SK-N-SH (cell line): ENCODE data around the gene WASF2. TPM values are rescaled to one million over a fixed set of nuclear protein-coding genes. Genes with fewer than 3 reads are reported as not detected.
"Not testable (repeated sequence)": the region's sequence is repeated elsewhere in the genome, so short reads cannot be mapped to it uniquely, and the experiment has no call there.

Source experiments
- CTCF ChIA-PET: fragments of 300-600, 350-600 bp; formaldehyde crosslinking; extraction: SDS; loops from one replicate; lab custom pipeline; 2021; lab: Yijun Ruan, JAX
- POLR2A ChIA-PET: fragments of 350-600 bp; sonication (Branson Sonifier 250); formaldehyde crosslinking; extraction: SDS; loops from one replicate; lab custom pipeline; 2020; ENCODE audit warnings: antibody characterized with exemption, inconsistent platforms; lab: Yijun Ruan, JAX
- DNase-seq: peaks from one replicate; pipeline ENCODE4 v3.0.0; 2012
- H2AFZ ChIP-seq: fragments of 200-600 bp; sonication (generic); 2 replicates; pipeline ENCODE4 v1.8.1; 2016; ENCODE audit warnings: antibody characterized with exemption, mild to moderate bottlenecking, low read depth
- H3F3A ChIP-seq: fragments of 200-600 bp; sonication (generic); replicated peaks from 2 replicates; pipeline ENCODE3; 2016; ENCODE audit warnings: antibody characterized with exemption, mild to moderate bottlenecking; ENCODE audit not compliant: insufficient read depth
- H3K27ac ChIP-seq, 2 experiments: fragments of 200-500 bp in 1 of 2; fragments of 200-600 bp in 1 of 2; sonication (Bioruptor generic) in 1 of 2; sonication (generic), shearing (Covaris generic) in 1 of 2; 2 replicates each; pipeline versions ENCODE4 v1.5.1 to v1.6.1; 2014 to 2016; ENCODE audit warnings: low read depth in 2 of 2, inconsistent platforms in 1 of 2, low read length in 1 of 2, mild to moderate bottlenecking in 1 of 2, mixed read lengths in 1 of 2
- H3K27me3 ChIP-seq: fragments of 200-600 bp; sonication (generic), shearing (Covaris generic); 2 replicates; pipeline ENCODE4 v1.6.1; 2016; ENCODE audit warnings: mixed run types; ENCODE audit not compliant: insufficient read depth
- H3K36me3 ChIP-seq, 2 experiments: fragments of 200-500 bp in 1 of 2; fragments of 200-600 bp in 1 of 2; sonication (Bioruptor generic) in 1 of 2; sonication (generic) in 1 of 2; replicated peaks in 1 of 2; 2 replicates each; pipeline versions ENCODE3 to v1.5.1; 2014 to 2016; ENCODE audit warnings: low read length in 1 of 2, mild to moderate bottlenecking in 1 of 2; ENCODE audit not compliant: insufficient read depth in 2 of 2, control insufficient read depth in 1 of 2
- H3K4me1 ChIP-seq, 2 experiments: fragments of 200-500 bp in 1 of 2; fragments of 200-600 bp in 1 of 2; sonication (Bioruptor generic) in 1 of 2; sonication (generic), shearing (Covaris generic) in 1 of 2; 2 replicates each; pipeline versions ENCODE4 v1.5.1 to v1.6.1; 2014 to 2016; ENCODE audit warnings: low read depth in 1 of 2, low read length in 1 of 2, mixed run types in 1 of 2; ENCODE audit not compliant: insufficient read depth in 2 of 2, control insufficient read depth in 1 of 2
- H3K4me2 ChIP-seq: fragments of 200-600 bp; sonication (generic), shearing (Covaris generic); 2 replicates; pipeline ENCODE4 v1.6.1; 2017; ENCODE audit warnings: mixed run types
- H3K4me3 ChIP-seq, 2 experiments: fragments of 200-500 bp in 1 of 2; fragments of 200-600 bp in 1 of 2; sonication (Bioruptor generic) in 1 of 2; sonication (generic), shearing (Covaris generic) in 1 of 2; 2 replicates each; pipeline versions ENCODE4 v1.5.1 to v1.8.1; 2014 to 2016; ENCODE audit warnings: low read depth in 2 of 2, inconsistent platforms in 1 of 2, low read length in 1 of 2, mild to moderate bottlenecking in 1 of 2, mixed read lengths in 1 of 2, moderate library complexity in 1 of 2
- H3K79me2 ChIP-seq: fragments of 200-600 bp; sonication (generic); 2 replicates; pipeline ENCODE4 v1.8.1; 2017; ENCODE audit warnings: mild to moderate bottlenecking; ENCODE audit not compliant: insufficient read depth
- H3K9ac ChIP-seq: fragments of 200-600 bp; sonication (generic); 2 replicates; pipeline ENCODE4 v1.6.1; 2017; ENCODE audit warnings: mixed run types
- H3K9me2 ChIP-seq: fragments of 200-600 bp; sonication (generic); 2 replicates; pipeline ENCODE4 v1.6.1; 2017; ENCODE audit warnings: mixed run types
- H3K9me3 ChIP-seq: fragments of 200-600 bp; sonication (generic); 2 replicates; pipeline ENCODE4 v1.6.1; 2017; ENCODE audit warnings: mixed run types, mild to moderate bottlenecking, moderate library complexity
- H4K20me1 ChIP-seq: fragments of 200-600 bp; sonication (generic); 2 replicates; pipeline ENCODE4 v1.6.1; 2017; ENCODE audit warnings: mild to moderate bottlenecking, mixed run types; ENCODE audit not compliant: insufficient read depth
- EP300 ChIP-seq, 2 experiments: IDR thresholded peaks; 2 replicates each; pipeline versions ENCODE4 v1.4.0 to v1.6.1; 2012; ENCODE audit warnings: borderline replicate concordance in 1 of 2, low read depth in 1 of 2, low read length in 1 of 2
- FOSL2 ChIP-seq: IDR thresholded peaks from 2 replicates; pipeline ENCODE4 v1.4.0; 2012; ENCODE audit warnings: low read depth, mild to moderate bottlenecking, moderate library complexity, borderline replicate concordance
- GABPA ChIP-seq: IDR thresholded peaks from 2 replicates; pipeline ENCODE4 v1.4.0; 2012; ENCODE audit warnings: low read depth, mild to moderate bottlenecking
- GATA2 ChIP-seq: sonication (generic); formaldehyde crosslinking; IDR thresholded peaks from 2 replicates; pipeline ENCODE4 v1.5.0; 2020; ENCODE audit warnings: mild to moderate bottlenecking, missing genetic modification reagents
- MEF2A ChIP-seq: IDR thresholded peaks from 2 replicates; pipeline ENCODE4 v1.4.0; 2012; ENCODE audit warnings: low read depth, borderline replicate concordance
- NFIC ChIP-seq: IDR thresholded peaks from 2 replicates; pipeline ENCODE4 v1.4.0; 2012; ENCODE audit warnings: borderline replicate concordance
- NRF1 ChIP-seq: IDR thresholded peaks from 2 replicates; pipeline ENCODE4 v1.6.1; 2012; ENCODE audit warnings: low read depth, mild to moderate bottlenecking, low read length
- POLR2AphosphoS5 ChIP-seq: IDR thresholded peaks from 2 replicates; pipeline ENCODE4 v1.6.1; 2012; ENCODE audit warnings: low read depth, low read length
- SIN3A ChIP-seq: IDR thresholded peaks from 2 replicates; pipeline ENCODE4 v1.6.1; 2012; ENCODE audit warnings: low read depth, mild to moderate bottlenecking, low read length, moderate library complexity, borderline replicate concordance
- WGBS: methylation state at CpG from one replicate; pipeline ENCODE4 v1.1.6; 2017; ENCODE audit warnings: low lambda C conversion rate; 5-methylcytosine and 5-hydroxymethylcytosine counted together
- polyA plus RNA-seq, 3 experiments: library from polyadenylated mRNA; depleted of rRNA; stranded (reverse); fragments of >200 nt; gene quantifications; 2 replicates each; pipeline ENCODE4 v1.2.3, GENCODE V29; 2012
- TF ChIP-seq, protein P1 (sequence below): IDR thresholded peaks from 2 replicates; pipeline ENCODE4 v1.4.0; 2012; ENCODE audit warnings: low read depth
- TF ChIP-seq, protein P2 (sequence below): fragments of 150-350 bp; IDR thresholded peaks from 2 replicates; pipeline ENCODE4 v1.6.1; 2016; ENCODE audit warnings: mild to moderate bottlenecking, low read depth, low read length
- TF ChIP-seq, protein P3 (sequence below): IDR thresholded peaks from 2 replicates; pipeline ENCODE4 v1.4.0; 2012; ENCODE audit warnings: low read depth, borderline replicate concordance
- TF ChIP-seq, protein P4 (sequence below): IDR thresholded peaks from 2 replicates; pipeline ENCODE4 v1.6.1; 2012; ENCODE audit warnings: mild to moderate bottlenecking, low read depth, low read length, moderate library complexity

WASF2 gene
- polyA plus RNA-seq, 1 of the 3 experiments (the other 2 are of a cell fraction): 27.1 TPM

DNA sequence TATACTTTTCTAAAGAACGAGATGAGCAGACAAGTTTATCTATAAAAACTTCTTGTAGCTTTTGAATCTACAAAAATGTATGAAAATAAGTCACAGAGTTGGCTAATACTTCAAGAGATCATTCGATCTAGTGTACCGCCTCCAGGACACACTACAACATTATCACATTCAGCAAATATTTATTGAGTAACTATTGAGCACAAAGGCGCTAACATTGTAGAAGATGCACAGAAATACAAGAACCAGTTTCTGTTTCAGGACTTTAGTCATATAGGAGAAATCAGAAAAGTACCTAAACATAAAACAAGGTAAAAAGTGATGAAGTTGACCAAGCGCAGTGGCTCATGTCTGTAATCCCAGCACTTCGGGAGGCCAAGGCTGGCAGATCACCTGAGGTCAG lies 20.6 kb downstream of the WASF2 start:
- no peaks in the 10 kb centered on the region for H3K27me3 ChIP-seq
- peaks cover 94% of the 10 kb centered on the region for H4K20me1 ChIP-seq
- TF ChIP-seq SIN3A (no peak), GABPA (no peak)
- no peak overlapping the region for H3K27ac ChIP-seq
- no peaks in the 10 kb centered on the region for H3K9me3 ChIP-seq
- POLR2A ChIA-PET: no interaction called here
- no peak overlapping the region for H3K9ac ChIP-seq
- H3K4me3 ChIP-seq: no peak overlapping the region
- peaks cover 0 to 2% of the 10 kb centered on the region in 2 experiments; a peak in 1 of 4 replicates for H3K4me1 ChIP-seq
- 96% methylated on average over 6 of the region's 6 CpGs for WGBS
- H3F3A ChIP-seq: peaks cover 7% of the 10 kb centered on the region
- peaks cover 100% of the 10 kb centered on the region for H3K79me2 ChIP-seq
- H3K9me2 ChIP-seq: no peaks in the 10 kb centered on the region
- DNase-seq: no peak
- H3K4me2 ChIP-seq: no peak overlapping the region
- peaks cover 0 to 25% of the 10 kb centered on the region in 2 experiments for H3K36me3 ChIP-seq
- CTCF ChIA-PET: interaction anchor here (1.0 kb wide), 1 partner anchor 13 kb away, joined by 3 read pairs; no protein-coding TSS in a partner anchor
- no peak overlapping the region for H2AFZ ChIP-seq

DNA sequence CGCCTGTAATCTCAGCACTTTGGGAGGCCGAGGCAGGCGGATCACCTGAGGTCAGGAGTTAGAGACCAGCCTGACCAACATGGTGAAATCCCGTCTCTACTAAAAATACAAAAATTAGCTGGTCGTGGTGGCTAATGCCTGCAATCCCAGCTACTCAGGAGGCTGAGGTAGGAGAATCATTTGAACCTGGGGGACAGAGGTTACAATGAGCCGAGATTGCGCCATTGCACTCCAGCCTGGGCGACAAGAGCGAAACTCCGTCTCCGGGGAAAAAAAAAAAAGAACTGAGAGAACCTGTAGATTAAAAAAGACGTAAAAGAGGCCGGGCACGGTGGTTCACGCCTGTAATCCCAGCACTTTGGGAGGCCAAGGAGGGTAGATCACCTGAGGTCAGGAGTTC lies 21.6 kb downstream of the WASF2 start:
- H3K9ac ChIP-seq, H3K27ac ChIP-seq, H3K4me3 ChIP-seq, H3K27me3 ChIP-seq, POLR2A ChIA-PET, H3K9me3 ChIP-seq, DNase-seq, H2AFZ ChIP-seq, H3F3A ChIP-seq, H3K4me1 ChIP-seq, H3K4me2 ChIP-seq, H3K9me2 ChIP-seq: not testable (repeated sequence)
- Histone ChIP-seq H3K36me3 (peaks cover 0 to 26% of the 10 kb centered on the region in 2 experiments), H4K20me1 (peaks cover 88% of the 10 kb centered on the region), H3K79me2 (peaks cover 100% of the 10 kb centered on the region)
- CTCF ChIA-PET: interaction anchor here (1.4 kb wide), 1 partner anchor 171 kb away, joined by 3 read pairs; no protein-coding TSS in a partner anchor
- WGBS: 96% methylated on average over 15 of the region's 15 CpGs

DNA sequence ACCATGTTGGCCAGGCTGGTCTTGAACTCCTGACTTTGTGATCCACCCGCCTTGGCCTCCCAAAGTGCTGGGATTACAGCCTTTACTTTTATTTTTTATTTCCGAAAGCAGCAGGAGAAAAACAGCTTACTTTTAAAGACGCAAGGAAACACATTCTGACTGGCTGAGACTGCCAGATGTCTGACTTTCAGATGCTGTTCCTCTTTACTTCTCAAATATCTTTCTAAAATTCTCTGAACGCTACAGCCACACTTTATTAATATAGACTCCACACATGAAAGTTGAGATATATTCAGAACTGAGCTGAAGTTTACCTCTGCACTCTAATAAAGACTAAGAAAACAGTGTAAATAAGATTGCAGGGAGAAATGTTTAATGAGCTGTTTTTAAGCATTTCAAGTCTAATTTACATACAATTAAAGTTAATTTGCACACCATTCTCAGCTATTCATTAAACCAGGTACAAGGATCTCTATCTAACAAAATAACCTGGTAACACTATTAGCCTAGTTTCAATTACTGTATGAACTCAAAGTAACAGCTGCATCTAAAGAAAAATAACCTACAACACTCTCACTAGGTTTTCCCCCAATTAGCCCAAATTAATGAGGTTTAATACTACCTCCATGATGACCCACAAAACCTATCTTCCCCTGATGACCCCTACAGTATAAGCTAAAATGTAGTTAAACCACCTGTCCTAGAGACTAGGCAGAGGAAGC lies 24.9 kb downstream of the WASF2 start:
- Histone ChIP-seq H3F3A (peaks cover 10% of the 10 kb centered on the region), H3K4me3 (no peak overlapping the region), H3K27ac (no peak overlapping the region), H3K4me1 (peaks cover 0 to 10% of the 10 kb centered on the region in 2 experiments; a peak in 2 of 4 replicates), H3K36me3 (peaks cover 0 to 38% of the 10 kb centered on the region in 2 experiments), H3K9me2 (no peaks in the 10 kb centered on the region), H3K79me2 (peaks cover 100% of the 10 kb centered on the region), H3K9ac (no peak overlapping the region), H3K27me3 (no peaks in the 10 kb centered on the region), H3K4me2 (no peak overlapping the region), H2AFZ (no peak overlapping the region), H4K20me1 (peaks cover 87% of the 10 kb centered on the region), H3K9me3 (no peaks in the 10 kb centered on the region)
- CTCF ChIA-PET: interaction anchor here (1.1 to 1.7 kb wide), 4 partner anchors 9 to 107 kb away, joined by 3 to 4 read pairs (median 4); no protein-coding TSS in a partner anchor
- WGBS: 99% methylated on average over 4 of the region's 4 CpGs
- no peak for DNase-seq
- POLR2A ChIA-PET: no interaction called here
- TF ChIP-seq, protein P1, sequence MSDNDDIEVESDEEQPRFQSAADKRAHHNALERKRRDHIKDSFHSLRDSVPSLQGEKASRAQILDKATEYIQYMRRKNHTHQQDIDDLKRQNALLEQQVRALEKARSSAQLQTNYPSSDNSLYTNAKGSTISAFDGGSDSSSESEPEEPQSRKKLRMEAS: no peak
- TF ChIP-seq, protein P2, sequence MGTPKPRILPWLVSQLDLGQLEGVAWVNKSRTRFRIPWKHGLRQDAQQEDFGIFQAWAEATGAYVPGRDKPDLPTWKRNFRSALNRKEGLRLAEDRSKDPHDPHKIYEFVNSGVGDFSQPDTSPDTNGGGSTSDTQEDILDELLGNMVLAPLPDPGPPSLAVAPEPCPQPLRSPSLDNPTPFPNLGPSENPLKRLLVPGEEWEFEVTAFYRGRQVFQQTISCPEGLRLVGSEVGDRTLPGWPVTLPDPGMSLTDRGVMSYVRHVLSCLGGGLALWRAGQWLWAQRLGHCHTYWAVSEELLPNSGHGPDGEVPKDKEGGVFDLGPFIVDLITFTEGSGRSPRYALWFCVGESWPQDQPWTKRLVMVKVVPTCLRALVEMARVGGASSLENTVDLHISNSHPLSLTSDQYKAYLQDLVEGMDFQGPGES: no peak
- no peak for TF ChIP-seq FOSL2
- TF ChIP-seq, protein P3, sequence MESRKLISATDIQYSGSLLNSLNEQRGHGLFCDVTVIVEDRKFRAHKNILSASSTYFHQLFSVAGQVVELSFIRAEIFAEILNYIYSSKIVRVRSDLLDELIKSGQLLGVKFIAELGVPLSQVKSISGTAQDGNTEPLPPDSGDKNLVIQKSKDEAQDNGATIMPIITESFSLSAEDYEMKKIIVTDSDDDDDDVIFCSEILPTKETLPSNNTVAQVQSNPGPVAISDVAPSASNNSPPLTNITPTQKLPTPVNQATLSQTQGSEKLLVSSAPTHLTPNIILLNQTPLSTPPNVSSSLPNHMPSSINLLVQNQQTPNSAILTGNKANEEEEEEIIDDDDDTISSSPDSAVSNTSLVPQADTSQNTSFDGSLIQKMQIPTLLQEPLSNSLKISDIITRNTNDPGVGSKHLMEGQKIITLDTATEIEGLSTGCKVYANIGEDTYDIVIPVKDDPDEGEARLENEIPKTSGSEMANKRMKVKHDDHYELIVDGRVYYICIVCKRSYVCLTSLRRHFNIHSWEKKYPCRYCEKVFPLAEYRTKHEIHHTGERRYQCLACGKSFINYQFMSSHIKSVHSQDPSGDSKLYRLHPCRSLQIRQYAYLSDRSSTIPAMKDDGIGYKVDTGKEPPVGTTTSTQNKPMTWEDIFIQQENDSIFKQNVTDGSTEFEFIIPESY: no peak
- TF ChIP-seq, protein P4, sequence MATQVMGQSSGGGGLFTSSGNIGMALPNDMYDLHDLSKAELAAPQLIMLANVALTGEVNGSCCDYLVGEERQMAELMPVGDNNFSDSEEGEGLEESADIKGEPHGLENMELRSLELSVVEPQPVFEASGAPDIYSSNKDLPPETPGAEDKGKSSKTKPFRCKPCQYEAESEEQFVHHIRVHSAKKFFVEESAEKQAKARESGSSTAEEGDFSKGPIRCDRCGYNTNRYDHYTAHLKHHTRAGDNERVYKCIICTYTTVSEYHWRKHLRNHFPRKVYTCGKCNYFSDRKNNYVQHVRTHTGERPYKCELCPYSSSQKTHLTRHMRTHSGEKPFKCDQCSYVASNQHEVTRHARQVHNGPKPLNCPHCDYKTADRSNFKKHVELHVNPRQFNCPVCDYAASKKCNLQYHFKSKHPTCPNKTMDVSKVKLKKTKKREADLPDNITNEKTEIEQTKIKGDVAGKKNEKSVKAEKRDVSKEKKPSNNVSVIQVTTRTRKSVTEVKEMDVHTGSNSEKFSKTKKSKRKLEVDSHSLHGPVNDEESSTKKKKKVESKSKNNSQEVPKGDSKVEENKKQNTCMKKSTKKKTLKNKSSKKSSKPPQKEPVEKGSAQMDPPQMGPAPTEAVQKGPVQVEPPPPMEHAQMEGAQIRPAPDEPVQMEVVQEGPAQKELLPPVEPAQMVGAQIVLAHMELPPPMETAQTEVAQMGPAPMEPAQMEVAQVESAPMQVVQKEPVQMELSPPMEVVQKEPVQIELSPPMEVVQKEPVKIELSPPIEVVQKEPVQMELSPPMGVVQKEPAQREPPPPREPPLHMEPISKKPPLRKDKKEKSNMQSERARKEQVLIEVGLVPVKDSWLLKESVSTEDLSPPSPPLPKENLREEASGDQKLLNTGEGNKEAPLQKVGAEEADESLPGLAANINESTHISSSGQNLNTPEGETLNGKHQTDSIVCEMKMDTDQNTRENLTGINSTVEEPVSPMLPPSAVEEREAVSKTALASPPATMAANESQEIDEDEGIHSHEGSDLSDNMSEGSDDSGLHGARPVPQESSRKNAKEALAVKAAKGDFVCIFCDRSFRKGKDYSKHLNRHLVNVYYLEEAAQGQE: no peak
- no peak for TF ChIP-seq GATA2
- TF ChIP-seq EP300 (IDR thresholded peaks at IDR 0.05; ENCODE audit: borderline replicate concordance in 1 of 2, low read depth in 1 of 2, low read length in 1 of 2): no peak
- no peak for TF ChIP-seq NRF1
- no peak for TF ChIP-seq NFIC
- TF ChIP-seq SIN3A: no peak
- TF ChIP-seq POLR2AphosphoS5: no peak
- no peak for TF ChIP-seq MEF2A
